Stomach (tissue), 9 donors: Measurements from ENCODE around the gene TRDMT1. TPM values are rescaled to one million over a fixed set of nuclear protein-coding genes. Genes with fewer than 3 reads are reported as not detected.

Experiments used
- DNase-seq, 2 donors: peaks; one replicate each; pipeline versions ENCODE4 v3.0.0 to v3.0.0-alpha.2; 2013 to 2019
- H3K27ac ChIP-seq, 5 donors: fragments of 200-600 bp in 4 of 5; sonication (generic) in 4 of 5; one replicate each; pipeline ENCODE4 v1.5.1; 2013 to 2019; ENCODE audit warnings: mild to moderate bottlenecking in 1 of 5, moderate library complexity in 1 of 5
- H3K27me3 ChIP-seq, 3 donors: fragments of 200-600 bp; sonication (generic); one replicate each; pipeline ENCODE4 v1.5.1; 2017 to 2019; ENCODE audit warnings: mixed run types in 1 of 3
- H3K36me3 ChIP-seq, 4 donors: fragments of 200-600 bp; sonication (generic); 1 replicate in 3 of 4; 2 replicates in 1 of 4; pipeline ENCODE4 v1.5.1; 2016 to 2019
- H3K4me1 ChIP-seq, 4 donors: fragments of 200-600 bp; sonication (generic); one replicate each; pipeline ENCODE4 v1.5.1; 2016 to 2019
- H3K4me3 ChIP-seq, 4 donors: fragments of 200-600 bp; sonication (generic) in 3 of 4; one replicate each; pipeline ENCODE4 v1.5.1; 2016 to 2019; ENCODE audit warnings: mild to moderate bottlenecking in 1 of 4
- H3K9me3 ChIP-seq, 4 donors: fragments of 200-600 bp; sonication (generic); one replicate each; pipeline ENCODE4 v1.5.1; 2016 to 2019
- CTCF ChIP-seq, 7 experiments: fragments of 450-650 bp in 4 of 7; fragments of 200-600 bp in 3 of 7; sonication (generic) in 3 of 7; IDR thresholded peaks; one replicate each; pipeline ENCODE4 v1.5.1; 2016 to 2019; ENCODE audit warnings: antibody characterized with exemption in 7 of 7, control low read depth in 2 of 7, mild to moderate bottlenecking in 1 of 7
- EP300 ChIP-seq: sonication (generic); formaldehyde crosslinking; IDR thresholded peaks from one replicate; pipeline ENCODE4 v1.6.1; 2017; ENCODE audit warnings: antibody characterized with exemption
- POLR2A ChIP-seq, 4 donors: fragments of 450-650 bp; IDR thresholded peaks; one replicate each; pipeline ENCODE4 v1.6.1; 2016; ENCODE audit warnings: antibody characterized with exemption in 4 of 4, control low read depth in 2 of 4, mild to moderate bottlenecking in 1 of 4, moderate library complexity in 1 of 4
- POLR2AphosphoS5 ChIP-seq, 3 donors: sonication (generic); formaldehyde crosslinking; IDR thresholded peaks; one replicate each; pipeline ENCODE4 v1.6.1; 2016; ENCODE audit warnings: antibody characterized with exemption in 3 of 3
- WGBS, 5 donors: extraction: QIAGEN DNeasy Blood & Tissue Kit in 3 of 5; methylation state at CpG; one replicate each; pipeline versions ENCODE4 v1.1.5 to v1.1.7; 2013 to 2018; 5-methylcytosine and 5-hydroxymethylcytosine counted together
- intact Hi-C: fragments of 100-400 bp; cut with DNase I; formaldehyde crosslinking; loops from one replicate; pipeline ENCODE4 v1.15.1; 2023; ENCODE audit warnings: low total_unique reads
- polyA plus RNA-seq, 3 donors: library from polyadenylated mRNA; stranded (reverse); fragments of 200-250 nt; gene quantifications; one replicate each; pipeline ENCODE4 v1.2.3, GENCODE V29; 2013
- total RNA-seq, 5 donors: library from RNA; depleted of rRNA; stranded (reverse); fragments of >200 nt; gene quantifications; one replicate each; pipeline versions ENCODE4 v1.1.0 to v1.2.3, GENCODE V29; 2014 to 2016
- donor health status: healthy with polysubstance abuse.
- donor health status: Bipolar disorder and iron deficiency.
- donor health status: healthy.

TRDMT1 gene
- total and polyA plus RNA-seq, 8 donors, result 1.4 to 44.9 (median 4.2) TPM

GRCh38 chr10:17226891-17227303 lies 25.4 kb upstream of the TRDMT1 start:
- Histone ChIP-seq H3K4me3 (peak overlapping the region in 3 of 4 donors; percentile 74 to 85 (median 82)), H3K27ac (peak overlapping the region; percentile 5 to 99 (median 97)), H3K27me3 (peaks cover 0 to 12% (median 7%) of the 10 kb centered on the region in 3 donors), H3K4me1 (peaks cover 17 to 48% (median 43%) of the 10 kb centered on the region in 4 donors), H3K36me3 (peaks cover 0 to 10% (median 7%) of the 10 kb centered on the region in 4 donors), H3K9me3 (no peaks in the 10 kb centered on the region)
- no peak for TF ChIP-seq POLR2A (IDR thresholded peaks at IDR 0.05)
- TF ChIP-seq POLR2AphosphoS5 (IDR thresholded peaks at IDR 0.05), result no peak
- TF ChIP-seq CTCF (IDR thresholded peaks at IDR 0.05), result no peak
- no peak for TF ChIP-seq EP300
- no peak for DNase-seq
- WGBS, 5 donors, result 78 to 85% (median 81%) methylated on average over 8 of the region's 8 CpGs
- intact Hi-C loops, result no loop called here

GRCh38 chr10:17225808-17226207 lies 24.3 kb upstream of the TRDMT1 start:
- 77 to 86% (median 80%) methylated on average over 4 of the region's 4 CpGs for WGBS, 5 donors
- Histone ChIP-seq H3K4me3 (no peak overlapping the region), H3K27ac (no peak overlapping the region), H3K36me3 (peaks cover 0 to 2% (median 0%) of the 10 kb centered on the region in 4 donors), H3K4me1 (peaks cover 9 to 37% (median 33%) of the 10 kb centered on the region in 4 donors), H3K27me3 (peaks cover 0 to 12% (median 7%) of the 10 kb centered on the region in 3 donors), H3K9me3 (no peaks in the 10 kb centered on the region)
- TF ChIP-seq POLR2A (IDR thresholded peaks at IDR 0.05) (no peak), CTCF (IDR thresholded peaks at IDR 0.05) (no peak), POLR2AphosphoS5 (IDR thresholded peaks at IDR 0.05) (no peak), EP300 (no peak)
- no peak for DNase-seq
- intact Hi-C loops, result no loop called here

- no peaks in the 10 kb centered on the region for H3K9me3 ChIP-seq
- no peaks in the 10 kb centered on the region for H3K27me3 ChIP-seq
- H3K27ac ChIP-seq, result no peak overlapping the region
- WGBS, 5 donors, result 69 to 81% (median 72%) methylated on average over 4 of the region's 4 CpGs
- no peaks in the 10 kb centered on the region for H3K36me3 ChIP-seq
- intact Hi-C loops, result no loop called here
- H3K4me3 ChIP-seq, result no peak overlapping the region
- TF ChIP-seq POLR2AphosphoS5 (IDR thresholded peaks at IDR 0.05) (no peak), CTCF (IDR thresholded peaks at IDR 0.05) (no peak), POLR2A (IDR thresholded peaks at IDR 0.05) (no peak), EP300 (no peak)
- H3K4me1 ChIP-seq, result peaks cover 5 to 11% (median 9%) of the 10 kb centered on the region in 4 donors
- no peak for DNase-seq
These were observed 20.9 kb upstream of the TRDMT1 start for GRCh38 chr10:17222329-17222728.

- Histone ChIP-seq H3K4me3 (no peak overlapping the region), H3K27ac (no peak overlapping the region), H3K4me1 (peaks cover 0 to 18% (median 0%) of the 10 kb centered on the region in 4 donors), H3K9me3 (no peaks in the 10 kb centered on the region), H3K36me3 (no peaks in the 10 kb centered on the region), H3K27me3 (no peaks in the 10 kb centered on the region)
- no peak for DNase-seq
- TF ChIP-seq POLR2A (IDR thresholded peaks at IDR 0.05), result no peak
- no peak for TF ChIP-seq EP300
- TF ChIP-seq POLR2AphosphoS5 (IDR thresholded peaks at IDR 0.05), result no peak
- no peak for TF ChIP-seq CTCF (IDR thresholded peaks at IDR 0.05)
- WGBS, 5 donors, result 31 to 61% (median 47%) methylated on average over 1 of the region's 1 CpG
- intact Hi-C loops, result no loop called here
These were observed 19.2 kb upstream of the TRDMT1 start for GRCh38 chr10:17220652-17221100.
